Muscle layer of colon (tissue), 2 donors: ENCODE results near the gene SLC9A7.

ENCODE experiments used
- H3K27ac ChIP-seq: one replicate; pipeline ENCODE4 v1.7.0; 2013; ENCODE audit warnings: low read depth, mild to moderate bottlenecking, low read length, moderate library complexity
- H3K27me3 ChIP-seq, 2 donors: one replicate each; pipeline ENCODE4 v1.7.0; 2013; ENCODE audit warnings: low read length in 2 of 2, mild to moderate bottlenecking in 2 of 2; ENCODE audit not compliant: insufficient read depth in 2 of 2, control insufficient read depth in 1 of 2
- H3K36me3 ChIP-seq: one replicate; pipeline ENCODE4 v1.7.0; 2013; ENCODE audit warnings: mild to moderate bottlenecking, low read length; ENCODE audit not compliant: insufficient read depth
- H3K4me1 ChIP-seq: one replicate; pipeline ENCODE4 v1.7.0; 2013; ENCODE audit warnings: mild to moderate bottlenecking, low read length; ENCODE audit not compliant: insufficient read depth
- H3K4me3 ChIP-seq, 2 donors: one replicate each; pipeline ENCODE4 v1.7.0; 2013; ENCODE audit warnings: low read length in 2 of 2, low read depth in 1 of 2, mild to moderate bottlenecking in 1 of 2, moderate library complexity in 1 of 2
- H3K9ac ChIP-seq: one replicate; pipeline ENCODE4 v1.7.0; 2013; ENCODE audit warnings: low read length
- H3K9me3 ChIP-seq: one replicate; pipeline ENCODE4 v1.7.0; 2013; ENCODE audit warnings: mild to moderate bottlenecking, low read length
- donor health status: abdominal sarcoma.
- donor health status: Adenocarcinoma of cecum.

Gene SLC9A7

GRCh38 chrX:46561824-46562657, 196.9 kb downstream of the SLC9A7 start:
- Histone ChIP-seq H3K4me3 (no peak overlapping the region), H3K27ac (no peak overlapping the region), H3K27me3 (no peaks in the 10 kb centered on the region), H3K9ac (no peak overlapping the region), H3K9me3 (no peaks in the 10 kb centered on the region), H3K36me3 (no peaks in the 10 kb centered on the region), H3K4me1 (peaks cover 4% of the 10 kb centered on the region)

- Histone ChIP-seq H3K27ac (no peak overlapping the region), H3K9ac (no peak overlapping the region), H3K9me3 (no peaks in the 10 kb centered on the region), H3K4me1 (peaks cover 4% of the 10 kb centered on the region), H3K4me3 (no peak overlapping the region), H3K27me3 (no peaks in the 10 kb centered on the region), H3K36me3 (no peaks in the 10 kb centered on the region)
These were observed 199.9 kb downstream of the SLC9A7 start for GRCh38 chrX:46559062-46559461.

GRCh38 chrX:46554942-46555341, 204.0 kb downstream of the SLC9A7 start:
- H3K4me3 ChIP-seq, result no peak overlapping the region
- no peaks in the 10 kb centered on the region for H3K27me3 ChIP-seq
- H3K9me3 ChIP-seq, result no peaks in the 10 kb centered on the region
- H3K4me1 ChIP-seq, result no peaks in the 10 kb centered on the region
- no peak overlapping the region for H3K9ac ChIP-seq
- H3K36me3 ChIP-seq, result no peaks in the 10 kb centered on the region
- no peak overlapping the region for H3K27ac ChIP-seq

- Histone ChIP-seq H3K36me3 (no peaks in the 10 kb centered on the region), H3K9ac (no peak overlapping the region), H3K4me1 (no peaks in the 10 kb centered on the region), H3K4me3 (no peak overlapping the region), H3K27ac (no peak overlapping the region), H3K9me3 (no peaks in the 10 kb centered on the region), H3K27me3 (no peaks in the 10 kb centered on the region)
These were observed 205.0 kb downstream of the SLC9A7 start for GRCh38 chrX:46553935-46554334.

GRCh38 chrX:46551494-46552128, 207.3 kb downstream of the SLC9A7 start:
- Histone ChIP-seq H3K36me3 (no peaks in the 10 kb centered on the region), H3K27me3 (no peaks in the 10 kb centered on the region), H3K4me3 (no peak overlapping the region), H3K4me1 (peaks cover 4% of the 10 kb centered on the region), H3K9me3 (no peaks in the 10 kb centered on the region), H3K27ac (no peak overlapping the region), H3K9ac (no peak overlapping the region)

- peaks cover 10% of the 10 kb centered on the region for H3K4me1 ChIP-seq
- H3K27me3 ChIP-seq, result no peaks in the 10 kb centered on the region
- no peak overlapping the region for H3K27ac ChIP-seq
- no peaks in the 10 kb centered on the region for H3K9me3 ChIP-seq
- no peak overlapping the region for H3K9ac ChIP-seq
- no peaks in the 10 kb centered on the region for H3K36me3 ChIP-seq
- no peak overlapping the region for H3K4me3 ChIP-seq
These were observed 209.0 kb downstream of the SLC9A7 start for GRCh38 chrX:46549914-46550313.
